HG02610 (cell line): ENCODE results near the gene ELOA.
"Not testable (repeated sequence)": the region's sequence is repeated elsewhere in the genome, so short reads cannot be mapped to it uniquely, and the experiment has no call there.

Experiments used
- ATAC-seq: cut with Tn5 transposase; IDR thresholded peaks from one replicate; pipeline ENCODE4 v1.9.1; 2021; ENCODE audit warnings: mild to moderate bottlenecking, moderate library complexity; ENCODE audit not compliant: unreplicated experiment

ELOA gene

GRCh38 chr1:23779826-23780371 lies 36.6 kb downstream of the ELOA start:
- no peak for ATAC-seq

DNA sequence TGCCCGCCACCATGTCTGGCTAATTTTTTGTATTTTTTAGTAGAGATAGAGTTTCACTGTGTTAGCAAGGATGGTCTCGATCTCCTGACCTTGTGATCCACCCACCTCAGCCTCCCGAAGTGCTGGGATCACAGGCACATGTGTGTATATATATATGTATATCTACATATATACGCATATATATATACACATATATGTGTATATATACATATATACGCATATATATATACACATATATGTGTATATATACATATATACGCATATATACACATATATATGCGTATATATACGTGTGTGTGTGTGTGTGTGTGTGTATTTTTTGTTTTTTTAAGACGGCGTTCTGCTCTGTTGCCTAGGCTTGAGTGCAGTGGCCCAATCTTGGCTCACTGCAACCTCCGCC lies 39.9 kb downstream of the ELOA start:
- not testable (repeated sequence) for ATAC-seq

DNA sequence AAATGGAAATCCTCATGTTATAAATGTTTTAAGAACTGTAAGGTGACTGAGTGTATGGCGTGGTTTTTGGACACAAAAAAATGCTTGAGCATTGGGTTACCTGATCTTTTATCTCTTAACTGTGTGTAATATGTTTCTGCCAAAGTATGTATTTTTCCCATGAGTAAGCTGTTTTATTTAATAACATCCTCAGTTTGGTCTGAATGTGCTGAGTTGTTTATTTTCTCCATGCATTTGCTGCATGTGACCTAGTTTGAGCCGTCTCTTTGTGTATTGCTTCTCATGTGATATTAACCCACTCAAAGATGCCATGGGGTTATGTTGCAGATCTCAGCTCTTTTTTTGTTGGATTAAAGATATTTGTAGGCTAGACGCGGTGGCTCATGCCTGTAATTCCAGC lies 41.6 kb downstream of the ELOA start:
- no peak for ATAC-seq

DNA sequence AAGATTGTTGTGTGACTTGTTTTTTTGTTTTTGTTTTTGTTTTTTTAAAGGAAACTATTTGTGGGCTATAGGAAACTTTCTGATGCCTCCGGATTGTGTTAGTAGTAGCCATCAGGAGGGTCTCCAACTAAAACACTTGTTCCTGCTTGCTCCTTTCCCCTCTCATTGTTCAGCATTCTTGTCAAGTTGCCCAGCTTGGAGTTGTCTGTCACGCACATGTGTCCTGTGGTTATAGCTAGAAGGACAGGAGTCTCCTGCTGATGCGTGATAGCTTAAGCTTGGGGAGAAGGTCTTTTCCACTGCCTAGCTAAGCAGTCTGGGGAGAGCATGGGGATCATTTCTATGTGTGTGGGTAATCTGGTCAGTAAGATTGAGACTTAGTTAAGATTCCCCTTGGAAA lies 44.4 kb downstream of the ELOA start:
- ATAC-seq: no peak

DNA sequence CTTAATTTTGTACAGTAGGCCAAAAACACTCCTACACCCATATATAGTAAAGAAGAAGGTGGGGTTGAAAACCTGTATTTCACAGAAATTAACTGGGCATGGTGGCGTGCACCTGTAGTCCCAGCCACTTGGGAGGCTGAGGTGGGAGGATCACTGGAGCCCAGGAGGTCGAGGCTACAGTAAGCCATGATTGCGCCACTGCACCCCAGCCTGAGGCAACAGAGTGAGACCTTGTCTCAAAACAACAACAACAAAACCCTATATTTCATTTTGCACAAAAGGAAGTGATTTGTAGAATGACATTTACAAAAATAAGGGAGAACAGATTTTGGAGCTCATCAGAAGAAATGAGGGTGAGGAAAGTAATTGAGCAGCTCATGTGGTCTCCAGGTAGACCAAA lies 45.4 kb downstream of the ELOA start:
- ATAC-seq: no peak

- peak; percentile 85 for ATAC-seq
These were observed 47.6 kb downstream of the ELOA start, which contains the start of gene LYPLA2 for GRCh38 chr1:23790696-23791515. Gene LYPLA2, plus strand, starts transcription at chr1:23791145. Its CDS starts 1,538 bp downstream, at chr1:23792683.

- no peak for ATAC-seq
These were observed 48.3 kb downstream of the ELOA start for GRCh38 chr1:23791516-23792047.

DNA sequence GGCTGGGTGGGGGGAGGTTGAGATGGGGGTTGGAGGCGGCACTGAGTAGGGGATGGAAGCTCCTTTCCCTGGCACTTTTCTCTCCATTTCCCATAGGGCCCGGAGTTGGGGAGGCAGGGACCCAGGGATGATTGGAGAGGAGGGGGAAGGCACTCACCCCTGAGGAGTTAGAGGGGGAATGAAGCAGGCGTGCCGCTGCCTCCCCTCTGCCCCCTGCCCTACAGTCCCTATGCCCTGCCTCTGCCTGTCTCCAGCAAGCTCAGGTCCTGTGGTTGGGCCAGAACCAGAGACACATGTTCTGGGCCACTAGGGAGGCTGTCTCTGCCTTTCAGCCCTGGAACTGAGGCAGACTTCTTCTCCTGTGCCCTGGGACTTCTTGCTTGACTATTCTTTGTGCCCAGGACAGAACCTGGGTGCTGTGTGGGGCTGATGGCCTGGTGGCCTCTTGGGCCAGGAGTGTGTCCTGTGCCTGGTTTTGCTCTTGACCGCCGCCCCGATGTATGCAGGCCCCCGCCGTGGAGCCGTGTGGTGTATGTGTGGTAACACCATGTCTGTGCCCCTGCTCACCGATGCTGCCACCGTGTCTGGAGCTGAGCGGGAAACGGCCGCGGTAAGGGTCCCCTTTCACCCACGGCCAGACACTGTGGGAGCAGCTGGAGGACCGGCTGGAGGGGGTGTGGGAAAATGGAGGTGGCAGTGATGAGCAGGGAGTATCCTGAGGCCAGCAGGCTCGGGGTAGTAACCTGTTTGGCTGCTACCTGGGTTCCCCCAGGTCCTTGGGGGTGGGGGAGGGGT lies 49.1 kb downstream of the ELOA start:
- ATAC-seq: no peak

GRCh38 chr1:23793018-23793781 lies 49.9 kb downstream of the ELOA start:
- no peak for ATAC-seq

DNA sequence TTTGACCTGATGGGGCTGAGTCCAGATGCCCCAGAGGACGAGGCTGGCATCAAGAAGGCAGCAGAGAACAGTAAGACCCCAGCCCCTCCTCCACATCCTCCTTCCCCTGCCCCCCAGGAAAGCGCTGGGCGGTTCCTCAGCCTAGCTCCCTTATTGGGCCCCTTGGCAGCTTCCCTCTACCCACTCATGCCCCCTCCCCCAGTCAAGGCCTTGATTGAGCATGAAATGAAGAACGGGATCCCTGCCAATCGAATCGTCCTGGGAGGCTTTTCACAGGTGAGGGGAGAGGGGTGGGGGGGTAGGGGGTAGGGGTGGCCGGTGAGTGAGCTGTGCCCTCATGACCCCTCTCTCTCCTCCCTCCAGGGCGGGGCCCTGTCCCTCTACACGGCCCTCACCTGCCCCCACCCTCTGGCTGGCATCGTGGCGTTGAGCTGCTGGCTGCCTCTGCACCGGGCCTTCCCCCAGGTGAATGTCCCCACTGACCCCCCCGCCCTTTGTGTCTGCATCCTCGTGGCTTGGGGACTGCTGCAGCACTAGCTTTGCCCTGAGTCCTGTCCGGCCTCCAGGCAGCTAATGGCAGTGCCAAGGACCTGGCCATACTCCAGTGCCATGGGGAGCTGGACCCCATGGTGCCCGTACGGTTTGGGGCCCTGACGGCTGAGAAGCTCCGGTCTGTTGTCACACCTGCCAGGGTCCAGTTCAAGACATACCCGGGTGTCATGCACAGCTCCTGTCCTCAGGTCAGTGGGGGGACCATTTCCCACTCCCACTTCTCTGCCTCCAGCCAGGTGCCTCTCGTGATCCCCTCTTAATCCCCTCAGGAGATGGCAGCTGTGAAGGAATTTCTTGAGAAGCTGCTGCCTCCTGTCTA lies 50.8 kb downstream of the ELOA start:
- no peak for ATAC-seq

- ATAC-seq: not testable (repeated sequence)
These were observed 51.5 kb downstream of the ELOA start for GRCh38 chr1:23794732-23795182.

- no peak for ATAC-seq
These were observed 52.6 kb downstream of the ELOA start for GRCh38 chr1:23795676-23796465.

DNA sequence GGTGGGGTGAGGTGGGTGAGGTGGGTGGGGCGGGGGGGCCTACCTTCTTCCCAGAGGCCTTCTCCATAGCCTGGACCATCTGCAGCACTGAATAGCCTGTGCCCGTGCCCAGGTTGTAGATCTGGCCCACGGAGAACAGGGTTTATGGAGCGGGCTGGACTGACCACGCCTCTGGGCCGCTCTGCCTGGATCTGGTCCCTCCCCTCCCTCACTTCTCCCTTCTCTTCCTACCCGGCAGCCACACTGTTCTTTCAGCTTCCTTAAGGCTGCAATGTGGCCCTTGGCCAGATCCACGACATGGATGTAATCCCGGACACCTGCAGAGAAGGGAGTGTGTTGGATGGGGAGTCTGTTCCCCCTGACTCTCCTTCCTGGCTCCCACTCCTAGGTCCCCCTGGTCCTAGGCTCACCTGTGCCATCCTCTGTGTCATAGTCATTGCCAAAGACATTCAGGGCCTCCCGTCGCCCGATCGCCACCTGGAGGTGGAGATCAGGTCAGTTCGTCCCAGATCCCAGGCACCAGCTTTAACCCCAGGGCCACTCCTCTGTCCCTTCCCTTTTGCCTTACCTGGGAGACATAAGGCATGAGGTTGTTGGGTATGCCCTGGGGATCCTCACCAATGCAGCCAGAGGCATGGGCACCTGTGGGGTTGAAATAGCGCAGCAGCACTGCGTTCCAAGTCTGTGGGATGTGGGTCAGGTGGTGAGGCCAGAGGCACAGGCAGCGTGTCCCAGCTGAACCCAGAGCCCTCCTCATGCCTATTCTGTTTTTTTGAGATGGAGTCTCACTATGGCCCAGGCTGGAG lies 53.4 kb downstream of the ELOA start:
- ATAC-seq: no peak

DNA sequence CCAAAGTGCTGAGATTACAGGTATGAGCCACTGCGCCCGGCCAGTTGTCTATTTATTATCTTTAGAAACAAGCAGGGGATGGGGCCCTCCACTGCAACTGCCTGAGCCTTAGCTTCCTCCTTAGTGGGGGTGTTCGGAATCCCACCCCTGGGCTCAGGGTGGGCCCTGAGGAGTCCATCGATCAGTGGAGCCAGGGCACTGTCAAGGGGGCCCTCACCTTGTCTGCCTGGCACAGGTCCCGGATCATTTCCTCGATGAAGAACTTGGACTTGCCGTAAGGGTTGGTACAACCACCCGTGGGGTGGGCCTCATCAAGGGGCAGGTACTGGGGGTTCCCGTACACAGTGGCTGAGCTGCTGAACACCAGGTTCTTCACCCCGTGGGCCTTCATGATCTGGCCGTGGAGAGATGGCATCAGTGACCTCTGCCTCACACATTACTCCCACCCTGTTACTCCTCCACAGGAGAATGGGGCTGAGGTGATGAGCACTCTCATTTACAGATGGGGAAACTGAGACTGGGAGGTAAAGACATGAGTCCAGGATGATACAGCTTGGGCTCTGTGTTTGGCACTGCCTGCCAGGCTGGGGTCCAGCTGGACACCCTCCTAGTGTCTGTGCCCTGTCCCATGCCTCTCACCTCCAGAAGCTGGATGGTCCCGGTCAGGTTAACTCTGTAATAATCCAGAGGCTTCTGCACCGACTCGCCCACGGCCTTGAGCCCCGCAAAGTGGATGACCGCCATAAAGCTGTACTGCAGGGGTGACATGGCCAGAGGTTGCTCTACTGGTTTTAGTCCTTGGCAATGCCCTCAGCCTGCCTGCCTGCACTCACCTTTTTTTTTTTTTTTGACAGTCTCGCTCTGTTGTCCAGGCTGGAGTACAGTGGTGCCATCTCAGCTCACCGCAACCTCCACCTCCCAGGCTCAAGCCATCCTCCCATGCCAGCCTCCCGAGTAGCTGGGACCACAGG lies 54.5 kb downstream of the ELOA start:
- no peak for ATAC-seq

DNA sequence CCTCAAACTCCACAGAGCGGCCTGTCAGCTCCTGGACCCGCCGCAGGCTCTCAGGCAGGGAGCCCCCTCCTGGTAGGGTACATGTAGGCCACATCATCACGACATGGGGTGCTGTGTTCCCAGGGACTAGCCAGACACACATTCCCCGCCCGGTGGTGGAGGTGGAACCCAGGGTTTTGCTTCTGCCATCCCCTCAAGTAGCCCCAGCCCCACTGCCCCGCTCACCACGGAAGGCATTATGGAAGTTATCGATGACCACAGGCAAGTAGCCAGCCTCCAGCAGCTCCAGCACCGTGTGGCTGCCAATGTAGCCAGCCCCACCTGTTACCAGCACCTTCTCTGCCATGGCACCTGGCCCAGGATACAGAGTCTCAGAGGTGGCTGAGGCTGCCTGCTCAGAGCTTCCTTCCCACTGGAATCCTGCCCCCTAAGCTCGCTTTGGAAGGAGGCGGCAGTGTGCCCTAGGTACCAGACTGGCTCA lies 55.4 kb downstream of the ELOA start:
- no peak for ATAC-seq

- ATAC-seq: no peak
These were observed 55.9 kb downstream of the ELOA start for GRCh38 chr1:23799255-23799569.
